DMS 273 (cell line): ENCODE results near the gene CELF2.
"Not testable (repeated sequence)": the region's sequence is repeated elsewhere in the genome, so short reads cannot be mapped to it uniquely, and the experiment has no call there.

Experiments used
- DNase-seq: peaks from one replicate; lab custom pipeline; 2025; ENCODE audit not compliant: unreplicated experiment; lab: John Stamatoyannopoulos, UW

Gene CELF2

DNA sequence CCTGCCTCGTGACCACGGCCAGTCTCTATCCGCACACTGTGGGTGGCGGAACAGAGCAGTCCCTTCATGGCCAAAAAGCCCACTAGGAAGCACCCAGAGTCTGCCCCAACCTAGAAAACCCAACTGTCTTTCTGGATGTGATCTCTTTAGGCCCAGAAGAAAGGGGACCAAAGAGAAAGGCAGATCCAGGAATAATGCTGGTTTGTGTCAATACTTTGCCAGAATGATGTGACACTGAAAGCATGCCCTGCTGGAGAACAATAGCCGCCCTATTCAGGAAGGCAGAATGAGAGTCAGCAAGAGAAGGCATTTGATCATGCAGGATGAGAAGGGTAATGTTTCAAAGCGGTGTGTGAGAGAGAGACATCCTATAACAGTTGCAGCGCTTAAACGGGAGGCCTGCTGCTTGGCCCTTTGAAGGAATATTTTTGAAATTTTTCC, 319.1 kb downstream of the CELF2 start:
- DNase-seq: no peak

DNA sequence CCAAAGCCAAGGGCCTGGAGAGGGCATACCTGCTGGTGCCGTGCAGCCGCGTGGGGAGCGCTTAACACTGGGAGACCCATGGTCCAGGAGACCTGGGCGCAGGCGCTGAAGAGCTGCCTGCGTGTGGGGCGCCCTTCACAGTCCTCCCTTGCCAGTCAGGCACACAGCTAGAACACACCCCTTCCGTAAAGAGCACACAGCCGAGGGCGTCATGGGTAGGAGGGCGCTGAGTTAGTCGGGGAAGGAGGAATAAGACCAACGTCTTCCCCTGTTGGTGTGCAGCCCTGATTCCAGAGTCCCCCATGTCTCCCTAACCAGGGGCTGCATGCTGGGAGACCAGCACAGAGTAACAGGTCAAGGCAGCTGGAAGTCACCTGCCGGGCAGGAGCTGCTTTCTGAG, 319.8 kb downstream of the CELF2 start:
- no peak for DNase-seq

DNA sequence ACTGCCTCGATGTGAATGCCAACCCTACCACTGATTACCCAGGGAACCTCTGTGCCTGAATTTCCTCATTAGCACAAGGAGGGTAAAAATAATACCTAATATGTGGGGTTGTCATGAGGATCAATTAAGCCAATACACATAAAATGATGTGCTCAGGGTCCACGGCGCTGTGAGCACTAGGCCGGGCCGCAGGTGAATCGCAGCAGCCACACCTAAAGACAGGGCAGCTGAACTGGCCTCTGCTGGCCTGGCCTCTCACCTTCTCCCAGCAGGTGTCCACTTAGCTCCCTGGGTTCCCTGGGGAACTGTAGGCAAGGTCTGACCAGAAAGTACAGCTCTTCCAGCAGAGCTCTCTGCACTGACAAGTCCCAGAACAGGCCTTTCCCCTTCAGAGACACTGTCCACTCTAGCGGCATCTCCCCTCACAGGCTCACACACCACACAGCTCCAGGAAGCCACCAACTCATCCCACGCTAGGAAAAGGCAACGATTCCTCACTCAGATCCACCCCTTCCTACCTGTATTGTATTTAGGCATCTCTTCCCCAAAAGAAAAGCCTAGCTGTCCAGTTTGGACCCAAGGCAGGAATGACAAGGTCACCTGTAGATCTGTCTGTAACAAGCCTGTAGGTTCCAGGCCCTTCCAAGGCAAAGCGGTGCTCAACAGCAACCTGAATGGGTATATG, 320.6 kb downstream of the CELF2 start:
- no peak for DNase-seq

DNA sequence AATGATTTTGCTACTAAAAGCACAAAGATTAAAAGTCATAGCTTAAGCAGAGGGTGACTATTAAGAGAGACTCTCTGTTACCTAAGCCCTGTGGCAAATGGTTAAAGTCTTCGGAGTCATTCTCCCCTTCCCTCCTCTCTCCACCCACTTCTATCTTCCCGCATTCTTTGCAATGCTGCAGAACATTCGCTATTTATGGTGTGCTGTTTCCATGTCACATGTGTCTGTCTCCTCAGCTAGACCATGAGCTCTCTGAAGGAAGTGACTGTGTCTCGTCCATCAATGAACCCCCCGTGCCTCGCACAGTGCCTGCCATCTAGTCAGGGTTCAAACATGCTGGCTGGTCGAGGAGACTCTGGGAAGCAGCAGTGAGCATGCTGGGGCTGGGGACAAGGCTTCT, 321.3 kb downstream of the CELF2 start:
- no peak for DNase-seq

DNA sequence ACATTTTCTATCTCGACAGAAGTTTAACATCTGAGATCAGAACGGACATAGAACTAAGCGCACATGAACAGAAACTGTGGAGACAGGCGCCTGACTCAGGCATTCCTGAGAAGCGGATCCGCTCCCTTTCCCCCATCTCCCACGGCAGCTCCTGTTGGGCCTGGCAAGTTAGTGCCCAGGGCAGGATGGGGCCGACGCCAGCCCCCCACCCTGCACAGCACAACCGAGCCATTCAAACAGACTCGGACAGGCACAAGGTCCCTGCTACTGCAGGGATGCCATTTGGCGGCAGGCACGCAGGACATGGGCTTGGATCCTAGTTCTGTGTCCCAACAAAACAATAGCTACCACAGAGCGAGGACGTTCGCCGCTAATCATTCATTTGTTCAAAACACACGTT, 322.0 kb downstream of the CELF2 start:
- no peak for DNase-seq

DNA sequence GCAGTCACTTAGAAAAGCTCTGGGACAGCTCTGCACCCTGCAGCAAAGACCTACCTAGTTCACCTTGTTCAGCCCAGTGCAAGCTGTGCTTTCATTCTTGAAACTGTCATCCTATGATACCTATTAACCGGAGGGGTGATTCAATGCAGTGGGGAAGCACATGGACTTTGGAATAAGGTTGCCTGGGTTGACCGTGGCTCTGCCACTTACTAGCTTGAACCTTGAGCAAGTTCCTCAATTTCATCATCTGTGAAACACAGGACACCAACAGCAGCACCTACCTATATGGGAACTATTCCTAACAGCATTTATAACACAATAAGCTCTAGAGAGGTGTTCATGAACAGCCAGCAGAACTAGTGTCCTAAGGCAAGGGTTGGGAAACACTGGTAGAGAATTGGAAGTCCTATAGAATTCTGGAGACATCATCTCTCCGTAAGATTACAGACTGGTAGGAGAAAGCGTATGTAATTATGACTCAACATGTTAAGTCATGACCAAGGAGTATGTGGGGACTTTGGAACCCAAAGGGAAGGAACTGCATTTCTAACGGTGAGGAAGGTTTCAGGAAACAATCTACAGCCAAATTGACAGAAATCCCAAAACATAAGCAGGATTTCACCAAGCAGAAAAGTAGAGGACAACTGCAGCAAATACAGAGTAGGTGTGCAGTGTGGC, 323.8 kb downstream of the CELF2 start:
- no peak for DNase-seq

DNA sequence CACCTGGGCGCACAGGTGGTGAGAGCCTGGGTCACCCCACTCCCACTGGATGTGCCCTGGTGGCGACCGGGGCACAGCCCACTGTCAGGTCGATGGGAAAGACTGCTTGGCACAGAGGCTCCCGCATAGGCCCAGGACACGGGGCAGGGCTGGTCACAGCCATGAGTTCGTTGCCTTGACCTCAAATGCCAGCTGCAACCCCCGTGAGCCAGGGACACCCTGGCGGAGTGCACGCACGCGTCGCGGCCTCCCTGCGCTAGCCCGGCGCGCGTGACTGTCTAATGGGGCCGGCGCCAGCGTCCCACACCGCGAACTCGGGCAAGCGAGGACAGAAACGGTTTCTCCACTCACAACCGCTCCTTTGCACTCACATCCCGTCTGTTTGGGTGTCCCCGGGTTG, 326.4 kb downstream of the CELF2 start:
- DNase-seq: no peak

DNA sequence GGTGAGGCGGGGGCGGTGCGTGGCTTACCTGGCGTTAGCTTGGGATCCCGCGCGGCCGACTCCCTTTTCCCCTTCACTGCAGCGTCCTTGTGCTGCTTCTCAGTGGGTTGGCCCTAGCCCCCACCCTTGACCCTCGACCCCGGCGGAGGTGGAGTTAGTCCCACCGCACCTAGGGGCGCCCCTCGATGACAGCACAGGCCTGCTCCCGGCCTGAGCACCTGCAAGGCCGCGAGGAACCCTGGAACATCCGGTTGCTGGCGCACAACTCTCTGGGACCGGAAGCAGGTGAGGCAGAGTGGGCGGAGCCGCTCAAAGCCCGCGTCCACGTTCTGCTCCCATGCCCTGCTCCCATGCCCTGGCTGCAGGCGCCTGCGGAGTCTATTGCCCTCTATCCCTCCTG, 326.9 kb downstream of the CELF2 start:
- DNase-seq: no peak

DNA sequence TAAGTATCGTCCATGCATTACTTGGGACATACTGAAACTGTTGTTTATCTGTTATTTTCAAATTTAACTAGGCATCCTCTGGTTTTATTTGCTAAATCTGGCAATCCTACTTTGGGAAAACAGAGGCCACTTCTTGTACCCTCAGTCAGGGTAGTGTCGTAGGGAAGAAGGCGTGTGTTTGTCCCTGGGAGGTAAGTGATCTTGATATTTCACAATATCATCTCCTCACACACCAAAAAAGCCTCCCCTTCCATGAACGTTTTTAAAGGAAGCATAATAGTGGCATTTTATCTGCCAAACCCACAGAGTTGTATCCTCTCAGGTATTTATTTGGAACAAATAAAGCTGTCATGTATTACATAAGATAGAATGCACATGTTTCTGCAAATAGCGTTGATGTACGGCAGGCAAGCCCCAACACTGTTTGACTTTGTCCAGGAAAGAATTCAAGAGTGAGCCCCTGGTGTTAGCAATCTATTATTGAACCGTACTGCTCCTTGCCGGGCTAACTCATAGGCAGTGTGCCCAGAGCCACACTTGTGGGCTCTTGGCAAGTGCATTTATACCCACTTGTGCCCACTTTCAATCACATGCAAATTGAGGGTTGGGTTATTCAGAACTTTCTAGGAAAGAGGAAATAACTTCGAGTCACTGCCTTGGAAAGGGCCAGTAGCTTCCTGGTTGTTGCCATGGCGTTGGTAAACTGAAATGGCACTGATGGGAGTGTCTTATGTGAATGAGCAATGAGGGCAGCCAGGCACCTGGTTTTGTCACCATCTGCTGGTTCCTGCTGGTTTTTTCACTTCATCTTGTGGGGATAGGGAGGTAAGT, 327.8 kb downstream of the CELF2 start:
- peak; percentile 76 for DNase-seq

DNA sequence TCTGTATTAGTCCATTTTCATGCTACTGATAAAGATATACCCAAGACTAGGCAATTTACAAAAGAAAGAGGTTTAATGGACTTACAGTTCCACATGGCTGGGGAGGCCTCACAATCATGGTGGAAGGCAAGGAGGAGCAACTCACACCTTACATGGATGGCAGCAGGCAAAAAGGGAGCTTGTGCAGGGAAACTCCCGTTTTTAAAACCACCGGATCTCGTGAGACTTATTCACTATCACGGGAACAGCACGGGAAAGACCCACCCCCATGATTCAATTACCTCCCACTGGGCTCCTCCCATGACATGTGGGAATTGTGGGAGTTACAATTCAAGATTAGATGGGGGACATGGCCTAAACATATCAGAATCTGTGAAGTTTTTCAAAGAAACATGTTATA, 329.9 kb downstream of the CELF2 start:
- not testable (repeated sequence) for DNase-seq

DNA sequence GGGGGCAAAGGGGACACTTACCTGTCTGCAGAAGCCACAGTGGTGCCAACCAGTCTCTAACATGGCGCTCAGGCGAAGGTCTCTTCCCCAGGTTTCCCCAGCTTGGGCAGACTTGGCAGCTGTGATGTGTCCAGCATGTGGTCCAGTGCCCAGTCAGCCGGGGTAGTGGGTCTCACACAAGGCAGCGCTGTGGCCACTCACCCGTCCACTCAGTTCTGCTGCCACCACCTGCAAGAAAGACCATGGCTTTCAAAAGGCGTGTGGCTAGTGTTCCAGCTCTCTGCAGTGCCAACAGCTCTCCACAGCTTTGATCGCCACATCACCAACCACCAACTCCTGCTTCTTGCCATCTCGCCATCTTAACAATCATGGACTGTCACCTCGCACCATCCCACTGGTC, 334.1 kb downstream of the CELF2 start:
- no peak for DNase-seq

DNA sequence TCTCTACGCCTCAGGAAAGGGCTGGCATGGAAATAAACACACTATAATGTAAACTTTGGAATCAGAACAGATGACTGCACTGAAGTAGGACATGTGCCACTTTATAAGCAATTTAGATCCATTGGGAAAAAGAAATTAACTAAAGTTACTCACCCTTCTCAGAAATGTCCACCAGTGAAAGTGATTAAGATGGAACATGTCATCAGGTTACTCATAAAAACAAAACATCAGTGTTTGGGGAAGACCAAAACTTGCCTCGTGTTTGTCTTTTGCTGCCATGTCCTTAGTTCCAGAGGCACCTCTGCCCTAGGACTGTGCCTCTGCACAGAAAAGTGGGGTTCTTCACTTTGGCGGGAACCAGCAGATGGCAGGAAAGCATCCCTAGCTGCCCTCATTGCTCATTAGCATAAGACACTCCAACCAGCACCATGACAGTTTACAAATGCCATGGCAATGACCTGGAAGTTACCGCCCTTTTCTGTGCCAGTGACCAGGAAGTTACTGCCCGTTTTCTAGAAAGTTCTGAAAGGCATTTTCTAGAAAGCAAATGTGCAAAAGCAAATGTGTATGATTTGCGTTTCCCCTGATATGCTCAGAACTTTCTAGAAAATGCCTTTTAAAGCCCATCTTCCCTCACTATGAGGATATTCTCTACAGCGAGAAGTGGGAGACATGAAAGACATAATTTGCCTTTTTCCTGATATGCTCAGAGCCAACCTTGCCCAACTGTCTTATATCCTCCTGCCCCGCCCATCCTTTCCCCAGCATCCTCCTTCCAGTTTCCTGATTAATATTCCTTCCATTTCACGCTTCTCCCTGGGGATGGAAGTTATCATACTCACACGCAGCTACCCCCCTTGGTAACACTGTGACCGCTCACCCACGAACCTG, 335.6 kb downstream of the CELF2 start:
- peak; percentile 28 for DNase-seq

DNA sequence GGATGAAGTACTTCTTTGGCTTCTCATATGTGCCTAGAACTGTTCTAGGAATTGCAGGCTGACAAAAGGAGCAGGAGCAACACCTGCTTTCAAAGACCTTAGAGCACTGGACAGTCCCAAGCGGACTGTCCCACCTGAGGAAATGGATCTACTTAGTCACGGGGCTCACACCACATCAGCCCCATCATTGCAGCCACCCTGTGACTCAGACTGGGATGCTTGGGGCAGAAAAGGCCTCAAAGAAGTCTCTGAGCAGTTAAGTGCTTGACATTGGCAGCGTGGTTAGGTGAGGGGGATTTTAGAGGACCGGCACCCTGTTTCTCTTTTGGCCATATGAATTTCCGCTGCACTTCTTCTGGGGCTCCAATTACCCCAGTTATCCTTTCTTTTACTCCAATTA, 337.2 kb downstream of the CELF2 start:
- no peak for DNase-seq

DNA sequence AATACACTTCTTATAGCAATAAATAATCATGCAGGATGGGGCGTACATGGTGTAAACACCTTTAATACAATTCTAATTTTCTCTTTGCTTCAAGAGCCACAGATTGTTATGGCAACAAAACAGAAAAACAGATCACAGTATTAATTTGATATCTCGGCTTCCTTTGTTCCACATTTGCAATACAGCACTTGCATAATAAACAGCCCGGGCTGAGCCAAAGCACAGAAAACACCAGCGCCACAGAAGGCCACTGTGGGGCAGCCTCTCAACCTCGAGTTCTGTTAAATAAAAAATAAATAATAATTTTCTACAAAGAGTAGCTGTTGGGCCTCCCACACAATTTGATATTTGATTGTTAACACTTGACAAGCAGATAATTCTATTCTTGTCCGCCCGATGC, 337.9 kb downstream of the CELF2 start:
- no peak for DNase-seq

DNA sequence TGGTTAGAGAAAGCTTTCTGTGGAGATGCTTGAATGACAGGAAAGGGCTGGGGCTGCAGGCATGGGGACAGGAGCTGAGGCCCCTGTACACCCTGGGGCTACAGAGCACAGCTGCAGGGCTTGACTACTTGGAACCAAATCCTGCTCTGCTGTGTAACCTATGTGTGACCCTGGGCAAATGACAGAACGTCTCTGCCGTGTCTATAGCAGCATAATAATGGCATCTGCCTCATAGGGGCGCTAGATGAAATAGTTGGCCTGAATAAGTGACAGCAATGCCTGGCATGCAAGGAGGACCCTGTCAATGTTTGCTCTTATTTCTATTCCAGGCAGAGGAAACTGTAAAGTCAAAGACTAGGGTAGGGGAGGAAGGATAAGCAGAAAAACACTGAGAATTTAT, 339.8 kb downstream of the CELF2 start:
- DNase-seq: no peak

DNA sequence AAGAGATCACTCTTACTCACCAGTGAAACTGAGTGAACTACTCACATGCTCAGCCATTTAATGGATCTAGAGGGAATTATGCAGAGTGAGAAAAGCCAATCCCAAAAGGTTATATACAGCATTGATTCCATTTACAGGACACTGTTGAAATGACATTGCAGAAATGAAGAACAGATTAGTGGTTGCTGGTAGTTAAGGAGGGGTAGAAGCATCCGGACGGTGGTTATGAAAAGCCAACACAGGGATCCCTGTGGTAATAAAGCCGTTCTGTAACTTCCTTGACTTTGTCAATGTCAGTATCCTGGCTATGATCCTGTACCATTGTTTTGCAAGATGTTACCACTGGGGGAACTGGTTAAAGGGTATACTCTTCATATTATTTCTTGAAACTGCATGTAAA, 340.3 kb downstream of the CELF2 start:
- DNase-seq: no peak

DNA sequence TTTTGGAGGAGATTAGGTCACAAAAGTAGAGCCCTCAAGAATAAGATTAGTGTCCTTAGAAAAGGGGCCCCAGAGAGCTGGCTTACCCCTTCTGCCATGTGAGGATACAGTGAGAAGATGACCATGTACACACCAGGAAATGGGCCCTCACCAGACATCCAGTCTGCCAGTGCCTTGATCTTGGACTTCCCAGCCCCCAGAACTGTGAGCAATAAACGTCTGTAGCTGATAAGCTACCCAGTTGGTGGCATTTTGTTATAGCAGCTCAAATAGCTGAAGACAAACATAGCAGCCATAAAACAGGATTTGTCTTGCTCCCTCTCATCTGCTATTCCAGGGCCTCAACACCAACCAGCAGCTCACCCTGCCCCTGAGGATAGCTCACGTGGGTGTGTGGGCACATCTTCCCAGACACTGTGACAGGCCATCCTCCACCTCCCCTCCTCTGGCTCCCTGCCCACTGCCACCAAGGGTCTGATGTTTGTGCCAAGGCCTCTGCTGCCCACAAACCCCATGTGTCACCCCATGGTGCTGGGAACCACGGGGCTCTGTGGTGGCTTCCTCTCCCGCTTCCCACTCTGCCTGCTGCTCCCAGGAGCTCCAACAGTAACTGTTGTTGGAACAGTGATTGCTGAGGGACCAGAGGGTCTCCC, 341.4 kb downstream of the CELF2 start:
- no peak for DNase-seq

DNA sequence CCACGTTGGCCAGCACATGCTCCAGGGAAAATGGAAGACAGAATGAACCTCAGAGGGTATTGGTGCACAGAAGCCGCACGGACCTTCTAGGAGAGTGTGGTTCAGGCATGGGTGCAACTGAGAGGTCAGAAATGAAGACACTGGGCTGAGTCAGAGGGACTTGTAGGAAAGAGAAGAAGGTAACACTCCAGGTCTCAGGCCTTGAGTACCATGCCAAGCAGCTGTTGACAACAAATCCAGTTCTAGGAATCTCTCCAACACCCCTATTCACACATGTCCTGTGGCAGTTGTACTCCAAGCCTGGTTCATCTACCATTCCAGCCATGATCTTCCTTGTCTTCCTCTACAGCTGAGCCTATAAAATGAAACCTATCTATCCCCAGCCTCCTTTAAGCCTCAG, 342.2 kb downstream of the CELF2 start:
- no peak for DNase-seq

DNA sequence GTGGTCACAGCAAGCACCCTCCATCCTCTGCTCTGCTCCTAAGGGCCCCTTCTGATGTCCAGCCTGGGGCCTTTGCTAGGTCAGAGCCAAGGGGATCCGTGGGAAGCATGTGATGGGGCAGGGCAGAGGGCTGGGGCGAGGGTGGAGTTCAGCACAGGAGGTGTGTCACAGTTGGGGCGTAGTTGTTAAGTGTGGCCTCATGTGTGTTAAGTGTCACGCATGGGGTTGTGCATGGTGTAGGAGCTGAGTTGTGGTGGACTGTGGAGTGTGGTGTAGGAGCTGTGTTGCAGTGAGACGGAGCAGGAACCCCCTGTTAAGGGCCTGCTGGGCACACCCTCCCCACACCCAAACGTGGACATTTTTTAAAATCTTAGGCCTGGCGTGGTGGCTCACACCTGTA, 345.8 kb downstream of the CELF2 start:
- no peak for DNase-seq

DNA sequence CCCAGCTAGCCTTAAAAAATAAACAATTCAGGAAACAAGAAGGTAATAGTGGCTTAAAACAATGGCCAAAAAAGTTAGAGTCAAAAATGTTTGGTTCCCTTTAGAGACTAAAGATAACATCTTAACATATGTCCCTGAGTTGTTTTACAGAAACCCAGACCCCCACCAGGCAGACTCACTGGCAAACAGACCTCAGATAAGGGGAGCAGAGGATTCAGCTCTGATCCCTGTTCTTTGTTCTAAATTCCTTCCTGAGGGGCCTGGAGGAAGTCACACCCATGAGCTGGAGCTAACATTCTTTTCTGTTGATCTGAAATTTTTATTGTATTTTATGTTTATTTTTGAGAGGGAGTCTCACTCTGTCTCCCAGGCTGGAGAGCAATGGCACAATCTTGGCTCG, 346.6 kb downstream of the CELF2 start:
- no peak for DNase-seq

DNA sequence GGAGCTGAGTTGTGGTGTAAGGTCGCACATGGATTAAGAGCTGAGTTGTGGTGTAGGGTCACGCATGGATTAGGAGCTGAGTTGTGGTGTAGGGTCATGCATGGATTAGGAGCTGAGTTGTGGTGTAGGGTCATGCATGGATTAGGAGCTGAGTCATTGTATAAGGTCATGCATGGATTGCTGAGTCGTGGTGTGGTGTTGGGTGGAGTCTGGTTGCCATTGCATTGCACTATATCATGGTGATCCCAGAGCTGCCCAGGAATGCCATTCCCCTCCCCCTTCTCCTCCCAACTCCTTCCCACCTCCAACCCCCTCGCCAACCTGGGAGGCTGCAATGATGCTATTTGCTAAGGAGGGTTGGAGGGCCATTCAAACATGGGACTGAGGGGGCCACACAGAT, 349.2 kb downstream of the CELF2 start:
- not testable (repeated sequence) for DNase-seq
